NT2/D1 (cell line): ENCODE results near the gene PAK1.
"Not testable (repeated sequence)": the region's sequence is repeated elsewhere in the genome, so short reads cannot be mapped to it uniquely, and the experiment has no call there.

Source experiments
- DNase-seq: peaks from one replicate; pipeline ENCODE4 v3.0.0-alpha.2; 2011; ENCODE audit warnings: low read depth, low spot score
- H3K27me3 ChIP-seq: 2 replicates; pipeline ENCODE4 v1.6.0; 2011; ENCODE audit warnings: mild to moderate bottlenecking; ENCODE audit not compliant: insufficient read length, insufficient read depth
- H3K36me3 ChIP-seq: 2 replicates; pipeline ENCODE4 v1.6.1; 2011; ENCODE audit warnings: mild to moderate bottlenecking, low read length, mixed read lengths; ENCODE audit not compliant: insufficient read depth, insufficient read length
- H3K4me1 ChIP-seq: 2 replicates; pipeline ENCODE4 v1.5.1; 2011; ENCODE audit not compliant: insufficient read depth, insufficient read length
- H3K4me3 ChIP-seq: 2 replicates; pipeline ENCODE4 v1.5.1; 2011; ENCODE audit warnings: low read depth; ENCODE audit not compliant: insufficient read length
- H3K9ac ChIP-seq: 2 replicates; pipeline ENCODE4 v1.6.0; 2011; ENCODE audit warnings: low read depth; ENCODE audit not compliant: insufficient read length
- H3K9me3 ChIP-seq: 2 replicates; pipeline ENCODE4 v1.5.1; 2011; ENCODE audit warnings: mild to moderate bottlenecking, low read length; ENCODE audit not compliant: insufficient read depth
- SUZ12 ChIP-seq: IDR thresholded peaks from 2 replicates; pipeline ENCODE4 v1.6.1; 2011; ENCODE audit not compliant: insufficient read length, insufficient read depth; ENCODE audit errors: extremely low read depth
- YY1 ChIP-seq: IDR thresholded peaks from 2 replicates; pipeline ENCODE4 v1.6.1; 2011; ENCODE audit not compliant: insufficient read length, insufficient read depth
- ZNF274 ChIP-seq: IDR thresholded peaks from 2 replicates; pipeline ENCODE4 v1.6.1; 2011; ENCODE audit warnings: mild to moderate bottlenecking, low read depth, low read length

PAK1 gene

DNA sequence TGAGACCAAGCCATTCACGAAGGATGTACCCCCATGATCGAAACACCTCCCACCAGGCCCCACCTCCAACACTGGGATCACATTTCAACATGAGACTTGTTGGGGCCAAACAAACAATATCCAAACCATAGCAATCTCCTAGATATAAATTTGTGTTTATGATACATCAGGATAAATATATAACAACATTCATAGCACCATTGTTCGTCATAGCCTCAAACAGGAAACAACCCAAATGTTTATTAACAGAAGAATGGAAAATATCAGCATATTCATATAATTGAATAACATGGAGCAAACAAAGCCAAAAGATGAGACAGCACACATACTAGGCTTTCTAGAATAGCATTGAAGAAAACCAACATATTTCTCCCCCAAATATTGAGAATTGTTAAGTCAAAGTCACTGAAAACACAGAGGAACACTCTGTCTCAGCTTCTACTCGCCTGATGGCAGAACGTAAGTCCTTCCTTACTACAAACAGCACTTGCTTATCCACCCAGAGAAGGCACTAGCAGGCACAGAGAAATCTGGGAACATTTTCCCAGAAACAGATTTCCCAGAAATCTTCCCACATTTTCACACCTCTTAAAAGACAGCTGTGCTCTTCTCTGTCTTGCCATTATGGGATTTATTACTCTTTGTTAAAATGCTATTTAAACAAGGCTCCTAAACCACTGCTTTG, 164.4 kb downstream of the PAK1 start:
- H3K36me3 ChIP-seq = no peaks in the 10 kb centered on the region
- DNase-seq = no peak
- H3K4me1 ChIP-seq = no peaks in the 10 kb centered on the region
- no peaks in the 10 kb centered on the region for H3K27me3 ChIP-seq
- no peaks in the 10 kb centered on the region for H3K9me3 ChIP-seq
- H3K4me3 ChIP-seq = no peak overlapping the region
- no peak overlapping the region for H3K9ac ChIP-seq
- TF ChIP-seq SUZ12 = no peak
- no peak for TF ChIP-seq YY1
- no peak for TF ChIP-seq ZNF274

DNA sequence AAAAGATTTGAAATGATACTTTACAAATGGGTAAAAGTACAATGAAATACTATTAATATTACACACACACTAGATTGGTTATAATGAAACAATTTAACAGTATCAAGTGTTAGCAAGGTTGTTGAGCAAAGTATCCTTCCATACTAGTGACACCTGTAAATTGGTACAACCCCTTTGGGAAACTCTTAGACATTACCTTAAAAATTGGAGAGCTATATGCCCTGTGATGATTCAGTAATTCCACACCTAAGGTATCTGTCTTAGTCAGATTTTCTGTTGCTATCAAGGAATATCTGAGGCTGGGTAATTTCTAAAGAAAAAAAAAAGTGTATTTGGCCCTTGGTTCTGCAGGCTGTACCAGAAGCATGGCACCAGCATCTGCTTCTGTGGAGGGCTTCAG, 165.1 kb downstream of the PAK1 start:
- Histone ChIP-seq H3K27me3 (no peaks in the 10 kb centered on the region), H3K36me3 (no peaks in the 10 kb centered on the region), H3K4me1 (no peaks in the 10 kb centered on the region), H3K9me3 (no peaks in the 10 kb centered on the region), H3K4me3 (no peak overlapping the region), H3K9ac (no peak overlapping the region)
- TF ChIP-seq YY1 = no peak
- no peak for TF ChIP-seq ZNF274
- TF ChIP-seq SUZ12 = no peak
- DNase-seq = no peak

DNA sequence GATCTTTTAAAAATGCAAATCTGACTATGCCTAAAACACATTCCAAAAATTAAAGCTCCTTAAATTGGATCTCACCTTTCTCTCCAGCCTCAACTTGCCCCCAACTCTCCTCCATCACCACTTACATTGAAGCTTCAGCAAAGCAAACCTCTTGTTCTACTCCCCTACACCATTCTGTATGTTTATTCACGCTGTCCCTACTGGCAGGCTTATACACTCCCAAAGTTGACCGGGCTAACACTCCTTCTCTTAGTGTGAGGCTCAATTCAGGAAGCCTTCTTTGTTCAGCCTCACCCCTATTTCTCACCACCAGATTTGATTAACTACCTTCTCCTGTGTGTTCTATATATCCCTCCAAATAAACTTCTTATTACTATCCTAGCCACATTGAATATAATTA, 170.6 kb downstream of the PAK1 start:
- TF ChIP-seq ZNF274 (no peak), SUZ12 (no peak), YY1 (no peak)
- no peaks in the 10 kb centered on the region for H3K36me3 ChIP-seq
- H3K27me3 ChIP-seq = no peaks in the 10 kb centered on the region
- no peak for DNase-seq
- no peak overlapping the region for H3K4me3 ChIP-seq
- H3K9ac ChIP-seq = no peak overlapping the region
- no peaks in the 10 kb centered on the region for H3K4me1 ChIP-seq
- no peaks in the 10 kb centered on the region for H3K9me3 ChIP-seq

DNA sequence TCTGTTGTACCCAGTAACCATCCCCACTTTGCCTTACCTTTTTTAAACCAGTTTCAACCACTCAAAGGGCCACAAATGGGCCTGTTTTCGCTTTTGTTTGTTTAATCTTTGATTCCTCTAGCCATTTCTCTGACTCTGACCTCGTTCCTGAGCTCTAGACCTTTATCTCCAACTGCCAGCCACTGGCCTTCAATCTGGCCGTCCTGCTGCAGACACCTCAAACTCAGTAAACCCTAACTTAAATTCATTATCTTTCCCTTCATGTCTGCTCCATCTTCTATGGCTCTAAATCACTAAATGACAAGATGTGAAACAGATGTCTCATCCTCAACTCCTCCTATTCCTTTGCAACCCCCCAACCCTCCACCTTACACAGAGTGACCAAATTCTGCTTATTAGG, 171.1 kb downstream of the PAK1 start:
- no peaks in the 10 kb centered on the region for H3K36me3 ChIP-seq
- no peak for DNase-seq
- H3K27me3 ChIP-seq = no peaks in the 10 kb centered on the region
- H3K9ac ChIP-seq = no peak overlapping the region
- no peaks in the 10 kb centered on the region for H3K9me3 ChIP-seq
- no peaks in the 10 kb centered on the region for H3K4me1 ChIP-seq
- no peak for TF ChIP-seq YY1
- no peak for TF ChIP-seq SUZ12
- no peak for TF ChIP-seq ZNF274
- H3K4me3 ChIP-seq = no peak overlapping the region

DNA sequence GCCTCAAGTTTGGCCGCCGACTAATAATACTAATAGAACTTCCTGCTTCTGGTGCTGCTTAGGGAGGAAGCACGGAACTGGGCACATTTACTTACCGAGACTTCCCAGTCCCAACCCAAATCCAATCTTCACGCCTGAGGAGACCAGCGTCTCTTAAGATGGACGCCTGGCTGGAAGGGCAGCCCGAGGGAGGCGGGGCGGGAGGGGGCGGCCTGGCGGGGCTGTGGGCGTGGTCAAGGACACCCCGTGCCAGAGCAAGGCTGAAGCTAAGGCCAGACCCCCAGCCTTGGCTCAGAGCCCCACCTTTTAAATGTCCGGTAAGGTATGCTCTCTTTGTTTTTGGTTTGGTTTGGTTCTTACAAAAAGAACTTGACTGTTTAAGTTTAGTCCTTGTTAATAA, 172.4 kb downstream of the PAK1 start, which contains the start of gene GDPD4:
TSS of gene GDPD4 (minus strand) at position 177 of the 400 bp plus-strand sequence. CDS start 16,549 bp downstream, outside the sequence.
- Histone ChIP-seq H3K4me1 (no peaks in the 10 kb centered on the region), H3K27me3 (no peaks in the 10 kb centered on the region), H3K36me3 (no peaks in the 10 kb centered on the region), H3K9ac (no peak within 1 kb of the TSS), H3K4me3 (no peak within 1 kb of the TSS), H3K9me3 (no peaks in the 10 kb centered on the region)
- TF ChIP-seq SUZ12 = no peak
- TF ChIP-seq ZNF274 = no peak
- TF ChIP-seq YY1 = no peak
- DNase-seq = no peak

DNA sequence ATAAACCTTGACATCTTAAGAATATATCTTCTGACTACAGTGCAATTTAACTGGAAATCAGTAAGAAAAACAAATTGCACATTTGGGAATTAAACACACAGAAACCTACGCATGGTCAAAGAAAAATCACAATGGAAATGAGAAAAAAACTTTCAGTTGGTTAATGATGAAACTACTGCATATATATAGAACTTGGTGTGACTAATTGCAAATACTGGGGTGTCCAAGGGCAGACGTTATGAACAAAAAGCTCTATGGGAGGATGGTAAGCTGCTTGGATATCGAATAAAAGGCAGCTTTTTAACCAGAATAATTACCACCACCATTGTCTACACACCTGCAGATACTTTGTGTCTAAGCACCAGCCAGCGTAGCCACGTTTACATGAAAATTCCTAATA, 173.2 kb downstream of the PAK1 start:
- H3K4me3 ChIP-seq = no peak overlapping the region
- no peaks in the 10 kb centered on the region for H3K9me3 ChIP-seq
- H3K36me3 ChIP-seq = no peaks in the 10 kb centered on the region
- no peaks in the 10 kb centered on the region for H3K27me3 ChIP-seq
- H3K4me1 ChIP-seq = no peaks in the 10 kb centered on the region
- DNase-seq = no peak
- TF ChIP-seq SUZ12 = no peak
- TF ChIP-seq ZNF274 = no peak
- TF ChIP-seq YY1 = no peak
- H3K9ac ChIP-seq = no peak overlapping the region

DNA sequence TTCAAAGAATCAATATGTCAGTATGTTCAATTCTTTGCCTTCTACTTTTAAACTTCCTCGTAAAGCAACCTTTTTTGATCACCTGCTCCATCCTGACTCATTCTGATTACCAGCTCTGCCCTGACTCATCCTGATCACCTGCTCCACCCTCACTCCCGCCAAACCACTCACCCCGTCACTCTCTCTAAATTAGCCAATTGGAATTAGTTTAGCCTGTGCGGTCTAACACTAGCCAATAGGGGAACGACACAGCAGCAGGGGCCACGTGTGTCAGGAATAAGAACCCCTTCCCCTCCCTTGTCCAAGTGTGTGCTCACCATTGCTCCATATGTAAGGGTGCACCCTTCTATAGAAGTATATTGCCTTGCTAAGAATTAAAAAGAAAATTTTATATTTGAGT, 173.9 kb downstream of the PAK1 start:
- not testable (repeated sequence) for H3K4me3 ChIP-seq, H3K4me1 ChIP-seq, H3K9me3 ChIP-seq, H3K36me3 ChIP-seq, DNase-seq, H3K27me3 ChIP-seq, H3K9ac ChIP-seq

DNA sequence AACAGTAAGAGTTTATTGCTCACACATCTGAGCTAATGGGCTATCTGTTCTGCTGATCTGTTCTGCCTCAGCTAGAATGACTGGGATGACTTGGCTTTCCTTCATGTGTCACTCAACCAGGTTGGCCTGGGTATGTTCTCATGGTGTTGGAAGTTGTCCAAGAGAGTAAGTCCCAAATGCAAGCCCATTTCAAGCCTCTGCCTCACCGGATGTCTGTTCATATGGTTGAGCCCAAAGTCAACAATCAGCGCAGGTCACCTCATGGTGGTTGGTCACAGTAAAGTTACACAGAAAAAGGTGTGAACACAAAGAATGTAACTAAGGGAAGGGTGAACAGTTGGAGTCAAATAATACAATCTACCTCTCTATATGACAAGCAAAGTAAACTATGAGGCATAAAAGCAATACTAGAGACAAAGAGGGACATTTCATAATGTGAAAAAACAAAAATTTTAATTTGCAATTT, 174.3 kb downstream of the PAK1 start:
- DNase-seq = no peak
- no peaks in the 10 kb centered on the region for H3K4me1 ChIP-seq
- no peak overlapping the region for H3K9ac ChIP-seq
- no peaks in the 10 kb centered on the region for H3K36me3 ChIP-seq
- no peak overlapping the region for H3K4me3 ChIP-seq
- no peaks in the 10 kb centered on the region for H3K27me3 ChIP-seq
- TF ChIP-seq ZNF274 (no peak), SUZ12 (no peak), YY1 (no peak)
- no peaks in the 10 kb centered on the region for H3K9me3 ChIP-seq
